Activated T-helper 17 cell treated with anti-CD3 and anti-CD28 coated beads, Interleukin-2, amount 50 U/mL, for 72 hours (primary cell): ENCODE data around the gene LDLRAD4. TPM values are rescaled to one million over a fixed set of nuclear protein-coding genes. Genes with fewer than 3 reads are reported as not detected.
"Not testable (repeated sequence)": the region's sequence is repeated elsewhere in the genome, so short reads cannot be mapped to it uniquely, and the experiment has no call there.

ENCODE experiments used
- ATAC-seq: fragments of 150-1000 bp; cut with Tn5 transposase; replicated peaks from 2 replicates; pipeline ENCODE4 v1.10.0; 2021; ENCODE audit warnings: mild to moderate bottlenecking, moderate library complexity
- H3K27ac Mint-ChIP-seq: one replicate; pipeline ENCODE4 v1.8.0; 2022; ENCODE audit warnings: mixed read lengths
- H3K27me3 Mint-ChIP-seq: one replicate; pipeline ENCODE4 v1.8.0; 2022; ENCODE audit warnings: mixed read lengths
- H3K36me3 Mint-ChIP-seq: one replicate; pipeline ENCODE4 v1.8.0; 2022; ENCODE audit warnings: low read depth, mild to moderate bottlenecking, mixed read lengths
- H3K4me1 Mint-ChIP-seq: one replicate; pipeline ENCODE4 v1.8.0; 2022; ENCODE audit warnings: mixed read lengths
- H3K4me3 Mint-ChIP-seq: one replicate; pipeline ENCODE4 v1.8.0; 2022; ENCODE audit warnings: mild to moderate bottlenecking, mixed read lengths
- H3K9me3 Mint-ChIP-seq: one replicate; pipeline ENCODE4 v1.8.0; 2022; ENCODE audit warnings: mixed read lengths
- total RNA-seq, 2 donors: library from RNA; stranded (reverse); gene quantifications; one replicate each; pipeline ENCODE4 v1.2.3, GENCODE V29; 2022

Gene LDLRAD4
- total RNA-seq, 2 donors from 2014 or later = 52.0 to 54.8 TPM

DNA sequence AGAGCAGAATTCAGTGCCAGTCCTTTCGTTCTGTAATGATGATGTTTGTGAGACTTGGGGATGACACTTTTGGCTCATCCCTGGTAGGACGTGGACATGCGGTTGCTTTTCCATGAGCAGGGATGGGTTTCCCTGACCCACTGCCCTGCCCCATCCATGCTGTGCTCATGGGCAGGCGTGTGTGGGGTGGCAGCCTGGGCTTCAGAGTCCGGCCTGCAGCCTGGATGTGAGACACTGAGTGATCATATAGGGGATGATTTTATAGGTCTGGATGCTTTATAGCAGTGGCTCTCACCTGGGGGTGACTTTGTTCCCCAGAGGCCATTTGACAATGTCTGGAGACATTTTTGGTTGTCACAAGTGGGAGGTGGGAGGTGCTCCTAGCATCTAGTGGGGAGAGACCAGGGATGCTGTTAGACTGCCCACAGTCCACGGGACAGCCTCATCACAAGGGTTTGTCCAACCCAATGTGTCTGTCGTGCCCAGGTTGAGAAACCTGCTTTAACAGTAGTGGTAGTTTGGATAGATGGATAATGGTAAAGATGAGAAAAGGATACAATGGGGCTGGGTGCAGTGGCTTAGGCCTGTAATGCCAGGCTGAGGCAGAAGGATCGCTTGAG is 38.9 kb downstream of the LDLRAD4 start:
- no peak for ATAC-seq
- Mint-ChIP-seq H3K36me3 (no peaks in the 10 kb centered on the region), H3K27me3 (no peaks in the 10 kb centered on the region), H3K9me3 (no peaks in the 10 kb centered on the region), H3K4me1 (peaks cover 18% of the 10 kb centered on the region), H3K4me3 (no peak overlapping the region), H3K27ac (no peak overlapping the region)

DNA sequence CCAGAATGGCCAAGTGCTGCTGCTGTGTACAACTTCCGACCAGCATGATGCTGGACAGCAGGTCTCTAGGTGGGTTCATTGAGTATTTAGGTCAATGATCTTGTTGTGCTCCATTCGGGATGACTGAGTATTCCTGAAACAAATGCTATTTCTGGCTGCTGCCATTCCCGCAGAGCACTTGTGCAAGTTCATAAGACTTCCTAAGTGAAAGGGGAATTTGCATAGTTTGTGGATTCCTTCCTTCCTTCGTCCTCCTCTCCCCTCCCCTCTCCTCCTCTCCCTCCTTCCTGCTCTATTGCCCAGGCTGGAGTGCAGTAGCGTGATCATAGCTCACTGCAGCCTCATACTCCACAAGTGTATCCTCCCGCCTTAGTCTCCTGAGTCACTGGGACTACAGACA is 40.4 kb downstream of the LDLRAD4 start:
- no peaks in the 10 kb centered on the region for H3K27me3 Mint-ChIP-seq
- no peaks in the 10 kb centered on the region for H3K9me3 Mint-ChIP-seq
- H3K36me3 Mint-ChIP-seq = no peaks in the 10 kb centered on the region
- peaks cover 18% of the 10 kb centered on the region for H3K4me1 Mint-ChIP-seq
- no peak for ATAC-seq
- no peak overlapping the region for H3K4me3 Mint-ChIP-seq
- no peak overlapping the region for H3K27ac Mint-ChIP-seq

DNA sequence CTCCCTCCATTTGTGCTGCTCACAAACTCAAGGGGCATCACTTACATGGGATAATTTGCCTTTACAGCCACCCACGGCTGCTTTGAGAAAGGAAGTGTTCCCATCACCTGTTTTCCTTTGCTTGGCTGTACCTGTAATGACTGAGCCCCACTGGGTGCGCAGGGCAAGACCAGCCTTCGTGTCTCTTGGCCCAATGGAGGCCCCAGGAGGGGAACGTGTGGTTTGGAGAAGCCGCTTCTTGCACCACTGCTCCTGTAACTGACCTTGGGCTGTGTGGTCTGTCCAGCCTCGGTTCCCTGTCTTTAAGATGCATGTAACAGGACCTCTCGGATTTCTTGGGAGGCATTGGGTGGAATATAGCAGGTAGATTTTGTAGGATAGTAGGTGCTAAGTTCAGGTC is 41.1 kb downstream of the LDLRAD4 start:
- H3K36me3 Mint-ChIP-seq = no peaks in the 10 kb centered on the region
- H3K27ac Mint-ChIP-seq = no peak overlapping the region

DNA sequence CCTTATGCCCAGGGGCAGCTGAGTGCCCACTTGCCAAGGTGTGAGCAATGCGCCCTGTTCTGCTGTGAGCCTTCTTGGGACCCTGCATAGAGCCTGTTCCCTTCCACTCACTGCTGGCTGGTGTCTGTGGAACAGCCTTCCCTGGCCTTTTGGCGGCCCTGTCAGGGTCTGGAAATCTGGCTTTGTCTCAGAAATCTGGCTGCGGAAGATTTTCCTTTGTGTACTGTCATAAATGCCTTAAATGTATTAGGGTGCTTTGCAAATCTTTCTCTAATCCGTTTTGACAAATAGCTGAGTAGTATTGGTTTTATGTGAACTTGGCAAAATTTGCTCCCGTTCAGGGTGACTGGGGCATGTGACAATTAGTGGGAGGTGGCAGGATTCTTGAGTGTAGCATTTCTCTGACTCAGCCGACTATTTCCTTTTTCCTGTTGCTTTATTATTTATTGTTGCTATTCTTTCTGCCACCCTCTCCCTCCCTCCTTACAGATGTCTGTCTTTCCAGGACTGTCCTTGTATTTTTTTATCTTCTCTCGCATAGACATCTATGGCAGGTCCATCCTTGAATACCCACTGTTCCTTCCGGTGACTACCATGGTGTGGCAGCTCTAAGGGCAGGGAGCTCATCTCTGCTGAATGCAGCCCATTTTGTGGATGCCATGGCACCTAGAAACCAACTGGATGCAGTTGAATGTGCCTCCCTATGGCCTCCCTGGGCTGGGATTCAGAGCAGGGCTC is 41.8 kb downstream of the LDLRAD4 start:
- H3K4me1 Mint-ChIP-seq = peaks cover 24% of the 10 kb centered on the region
- H3K4me3 Mint-ChIP-seq = peak overlapping the region; percentile 30
- H3K9me3 Mint-ChIP-seq = no peaks in the 10 kb centered on the region
- ATAC-seq = peak; percentile 44
- H3K36me3 Mint-ChIP-seq = no peaks in the 10 kb centered on the region
- no peaks in the 10 kb centered on the region for H3K27me3 Mint-ChIP-seq
- H3K27ac Mint-ChIP-seq = peak overlapping the region; percentile 2

More for the DNA sequence above, 41.1 kb downstream of the LDLRAD4 start:
- no peak for ATAC-seq
- H3K4me1 Mint-ChIP-seq = peaks cover 18% of the 10 kb centered on the region
- H3K9me3 Mint-ChIP-seq = no peaks in the 10 kb centered on the region
- peak overlapping the region; percentile 30 for H3K4me3 Mint-ChIP-seq
- H3K27me3 Mint-ChIP-seq = no peaks in the 10 kb centered on the region

DNA sequence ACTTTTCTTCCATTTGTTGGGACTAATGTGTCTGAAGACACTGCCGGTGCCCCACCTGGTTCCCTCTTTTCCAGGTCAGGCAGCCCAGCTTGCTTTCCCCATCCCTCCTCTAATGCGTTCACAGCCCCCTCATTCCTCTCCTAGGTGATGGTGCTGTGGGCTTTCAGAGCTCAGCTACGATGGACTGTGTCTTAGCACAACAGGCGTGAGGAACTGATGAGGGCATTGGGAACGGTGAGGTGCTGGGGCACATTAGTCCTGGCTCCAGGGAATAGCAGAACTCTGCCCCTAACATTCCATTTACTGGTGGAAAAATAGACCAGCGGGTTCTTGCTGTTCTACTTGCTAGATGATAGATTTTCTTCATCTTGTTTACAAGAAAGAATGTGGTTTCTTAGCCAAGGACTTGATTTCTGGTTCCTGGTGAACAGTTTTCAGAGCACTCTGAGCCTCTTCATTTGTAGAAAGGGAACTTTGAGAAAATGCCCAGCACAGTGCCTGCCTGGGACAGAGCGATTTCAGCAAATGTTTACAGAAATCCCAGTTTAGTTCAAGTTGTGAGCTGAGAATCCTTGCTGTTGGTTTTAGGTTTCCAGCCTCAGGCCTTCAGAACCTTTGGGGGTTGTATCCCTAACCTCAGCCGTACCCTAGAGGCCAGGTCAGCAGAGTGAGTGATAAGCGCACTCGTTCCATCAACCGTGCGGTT is 42.5 kb downstream of the LDLRAD4 start:
- H3K4me1 Mint-ChIP-seq = peaks cover 31% of the 10 kb centered on the region
- peak overlapping the region; percentile 2 for H3K27ac Mint-ChIP-seq
- no peaks in the 10 kb centered on the region for H3K9me3 Mint-ChIP-seq
- peak overlapping the region; percentile 30 for H3K4me3 Mint-ChIP-seq
- no peak for ATAC-seq
- no peaks in the 10 kb centered on the region for H3K36me3 Mint-ChIP-seq
- H3K27me3 Mint-ChIP-seq = no peaks in the 10 kb centered on the region

DNA sequence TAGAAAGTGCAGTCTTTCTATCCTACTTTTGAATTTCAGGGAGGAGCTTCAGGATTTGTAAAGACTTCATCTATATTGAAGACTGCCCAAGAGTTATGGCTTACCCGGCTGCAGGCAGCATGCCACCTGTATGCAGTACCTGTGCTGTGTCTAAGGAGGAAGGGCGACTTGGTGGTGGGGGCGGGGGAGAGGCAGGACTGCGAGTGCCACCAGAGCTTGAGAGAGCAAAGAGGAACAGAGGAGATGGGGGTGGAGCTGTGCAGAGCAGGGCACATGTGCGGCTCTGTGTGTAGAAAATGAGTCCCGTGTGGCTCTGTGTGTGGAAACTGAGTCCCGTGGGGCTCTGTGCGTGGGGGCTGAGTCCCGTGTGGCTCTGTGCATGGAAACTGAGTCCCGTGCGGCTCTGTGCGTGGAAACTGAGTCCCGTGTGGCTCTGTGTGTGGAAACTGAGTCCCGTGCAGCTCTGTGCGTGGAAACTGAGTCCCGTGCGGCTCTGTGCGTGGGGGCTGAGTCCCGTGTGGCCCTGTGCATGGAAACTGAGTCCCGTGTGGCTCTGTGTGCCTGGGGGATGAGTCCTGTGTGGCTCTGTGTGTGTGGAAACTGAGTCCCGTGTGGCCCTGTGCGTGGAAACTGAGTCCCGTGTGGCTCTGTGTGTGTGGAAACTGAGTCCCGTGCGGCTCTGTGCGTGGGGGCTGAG is 43.2 kb downstream of the LDLRAD4 start:
- H3K4me1 Mint-ChIP-seq = peaks cover 39% of the 10 kb centered on the region
- H3K9me3 Mint-ChIP-seq = no peaks in the 10 kb centered on the region
- peak overlapping the region; percentile 30 for H3K4me3 Mint-ChIP-seq
- ATAC-seq = no peak
- H3K36me3 Mint-ChIP-seq = no peaks in the 10 kb centered on the region
- H3K27ac Mint-ChIP-seq = peak overlapping the region; percentile 2
- no peaks in the 10 kb centered on the region for H3K27me3 Mint-ChIP-seq

DNA sequence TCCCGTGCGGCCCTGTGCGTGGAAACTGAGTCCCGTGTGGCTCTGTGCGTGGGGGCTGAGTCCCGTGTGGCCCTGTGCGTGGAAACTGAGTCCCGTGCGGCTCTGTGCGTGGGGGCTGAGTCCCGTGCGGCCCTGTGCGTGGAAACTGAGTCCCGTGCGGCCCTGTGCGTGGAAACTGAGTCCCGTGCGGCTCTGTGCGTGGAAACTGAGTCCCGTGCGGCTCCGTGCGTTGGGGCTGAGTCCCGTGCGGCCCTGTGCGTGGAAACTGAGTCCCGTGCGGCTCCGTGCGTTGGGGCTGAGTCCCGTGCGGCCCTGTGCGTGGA is 43.8 kb downstream of the LDLRAD4 start:
- H3K36me3 Mint-ChIP-seq, H3K27me3 Mint-ChIP-seq, H3K4me3 Mint-ChIP-seq, ATAC-seq, H3K27ac Mint-ChIP-seq, H3K9me3 Mint-ChIP-seq: not testable (repeated sequence)
- H3K4me1 Mint-ChIP-seq = peaks cover 44% of the 10 kb centered on the region

DNA sequence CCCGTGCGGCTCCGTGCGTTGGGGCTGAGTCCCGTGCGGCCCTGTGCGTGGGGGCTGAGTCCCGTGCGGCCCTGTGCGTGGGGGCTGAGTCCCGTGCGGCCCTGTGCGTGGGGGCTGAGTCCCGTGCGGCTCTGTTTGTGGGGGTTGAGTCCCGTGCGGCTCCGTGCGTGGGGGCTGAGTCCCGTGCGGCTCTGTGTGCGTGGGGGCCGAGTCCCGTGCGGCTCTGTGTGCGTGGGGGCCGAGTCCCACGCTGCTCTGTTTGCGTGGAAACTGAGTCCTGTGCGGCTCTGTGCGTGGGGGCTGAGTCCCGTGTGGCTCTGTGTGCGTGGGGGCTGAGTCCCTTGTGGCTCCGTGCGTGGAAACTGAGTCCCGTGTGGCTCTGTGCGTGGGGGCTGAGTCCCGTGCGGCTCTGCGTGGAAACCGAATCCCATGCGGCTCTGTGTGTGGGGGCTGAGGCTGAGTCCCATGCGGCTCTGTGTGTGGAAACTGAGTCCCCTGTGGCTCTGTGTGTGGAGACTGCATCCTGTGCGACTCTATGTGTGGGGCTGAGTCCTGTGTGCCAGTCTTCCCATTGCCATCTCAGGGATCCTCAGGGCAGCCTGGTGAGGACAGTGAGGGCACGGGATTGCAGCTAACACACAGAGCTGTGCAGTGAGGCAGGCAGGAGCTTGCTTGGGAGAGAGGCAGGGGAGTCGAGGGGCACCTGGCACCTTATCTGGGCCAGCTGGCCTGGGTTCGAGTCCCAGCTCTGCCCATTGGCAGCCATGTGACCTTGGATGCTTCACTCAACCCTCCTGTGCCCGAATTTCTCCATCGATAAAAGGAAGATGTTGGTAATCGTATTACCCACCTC is 44.5 kb downstream of the LDLRAD4 start:
- H3K9me3 Mint-ChIP-seq = no peaks in the 10 kb centered on the region
- H3K4me1 Mint-ChIP-seq = peaks cover 51% of the 10 kb centered on the region
- H3K27me3 Mint-ChIP-seq = no peaks in the 10 kb centered on the region
- no peaks in the 10 kb centered on the region for H3K36me3 Mint-ChIP-seq
- no peak overlapping the region for H3K4me3 Mint-ChIP-seq
- no peak overlapping the region for H3K27ac Mint-ChIP-seq
- no peak for ATAC-seq

DNA sequence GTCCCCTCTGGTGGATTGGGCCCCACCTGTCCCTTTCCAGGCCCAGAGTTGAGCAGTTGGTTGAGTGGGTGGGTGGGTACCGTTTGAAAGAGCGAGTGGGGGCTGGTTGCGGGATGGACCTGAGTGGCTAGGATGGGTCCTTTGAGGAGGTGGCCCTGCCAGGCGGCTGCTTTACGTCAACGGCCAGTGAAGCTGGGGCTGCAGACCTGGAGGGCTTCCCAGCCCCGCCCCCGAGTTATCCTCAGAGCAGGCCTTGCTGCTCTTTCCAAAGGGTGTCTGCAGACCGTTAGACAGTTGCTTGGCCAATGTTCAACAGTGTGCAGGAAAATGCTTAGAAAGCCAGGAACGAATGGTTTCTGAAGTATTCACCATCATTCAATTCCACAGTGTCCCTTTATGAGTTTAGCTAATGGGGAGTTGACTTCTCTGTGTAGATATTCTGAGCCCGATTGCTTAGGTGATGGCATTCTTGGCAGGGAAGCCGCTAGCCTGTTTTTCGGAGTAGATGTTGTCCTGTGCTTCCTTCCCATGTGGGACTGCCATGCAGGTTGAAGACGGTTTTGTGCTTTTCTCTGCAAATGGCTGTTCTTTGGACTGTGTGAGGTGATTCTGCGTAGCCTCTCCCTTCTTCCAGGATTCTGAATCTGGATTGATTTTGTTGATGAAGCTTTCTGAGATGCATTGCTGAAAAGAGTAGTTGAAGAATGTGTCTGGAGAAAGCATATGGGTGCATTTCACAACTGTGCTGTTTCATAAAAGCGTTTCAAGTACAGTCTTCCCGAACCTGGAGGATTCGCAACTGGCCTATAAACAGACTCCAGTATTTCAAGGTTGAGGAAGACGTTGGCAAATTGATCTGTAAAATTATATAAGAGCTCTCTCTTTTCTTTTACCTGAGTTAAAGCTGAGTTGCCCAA is 45.8 kb downstream of the LDLRAD4 start:
- peak overlapping the region; percentile 95 for H3K27ac Mint-ChIP-seq
- H3K27me3 Mint-ChIP-seq = no peaks in the 10 kb centered on the region
- H3K4me3 Mint-ChIP-seq = peak overlapping the region; percentile 88
- H3K4me1 Mint-ChIP-seq = peaks cover 60% of the 10 kb centered on the region
- ATAC-seq = no peak
- H3K36me3 Mint-ChIP-seq = no peaks in the 10 kb centered on the region
- no peaks in the 10 kb centered on the region for H3K9me3 Mint-ChIP-seq

DNA sequence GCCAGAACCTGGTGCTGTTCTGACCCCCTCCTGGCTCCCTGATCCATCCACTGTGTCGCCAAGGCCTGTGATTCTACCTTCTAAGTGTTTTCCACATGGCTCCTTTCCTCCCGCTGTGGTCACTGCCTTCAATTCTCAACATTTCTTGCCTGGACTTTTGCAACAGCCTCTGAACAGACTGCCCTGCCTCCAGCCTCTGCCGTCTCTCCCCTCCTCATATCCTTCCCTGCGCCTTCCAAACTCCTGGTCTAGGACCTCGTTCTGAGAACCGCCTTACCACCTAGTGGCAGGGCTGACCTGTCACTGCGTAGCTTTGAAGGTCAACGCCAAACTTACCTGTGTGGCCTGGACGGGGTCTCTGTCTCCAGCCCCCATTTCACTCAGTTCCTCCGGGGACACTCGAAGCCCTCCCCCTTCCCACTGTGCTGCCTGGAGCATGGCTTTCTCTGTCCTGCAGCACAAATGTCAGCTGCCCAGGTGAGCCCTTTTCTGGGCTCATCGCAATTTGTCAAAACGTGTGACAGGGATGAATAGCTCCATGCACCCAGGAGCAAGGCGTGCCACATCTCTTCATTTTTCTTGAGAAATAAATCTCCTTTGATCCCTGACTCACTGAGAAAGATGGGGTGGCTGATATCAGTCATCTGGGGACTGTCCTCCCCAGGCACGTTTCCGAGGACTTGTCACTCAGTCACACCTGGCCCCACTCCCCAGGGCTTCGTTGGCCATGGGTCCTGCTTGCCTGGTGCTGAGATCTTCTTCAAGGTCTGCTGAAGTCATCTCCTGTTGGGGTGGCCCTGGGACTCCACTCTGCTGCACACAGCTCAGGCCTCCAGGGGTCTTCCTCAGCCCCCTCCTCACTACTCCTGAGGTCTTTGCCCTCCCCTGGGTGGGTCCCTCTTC is 46.7 kb downstream of the LDLRAD4 start:
- no peaks in the 10 kb centered on the region for H3K27me3 Mint-ChIP-seq
- H3K36me3 Mint-ChIP-seq = no peaks in the 10 kb centered on the region
- H3K4me3 Mint-ChIP-seq = peak overlapping the region; percentile 88
- H3K27ac Mint-ChIP-seq = peak overlapping the region; percentile 95
- H3K9me3 Mint-ChIP-seq = no peaks in the 10 kb centered on the region
- peaks cover 62% of the 10 kb centered on the region for H3K4me1 Mint-ChIP-seq
- ATAC-seq = peak; percentile 68

DNA sequence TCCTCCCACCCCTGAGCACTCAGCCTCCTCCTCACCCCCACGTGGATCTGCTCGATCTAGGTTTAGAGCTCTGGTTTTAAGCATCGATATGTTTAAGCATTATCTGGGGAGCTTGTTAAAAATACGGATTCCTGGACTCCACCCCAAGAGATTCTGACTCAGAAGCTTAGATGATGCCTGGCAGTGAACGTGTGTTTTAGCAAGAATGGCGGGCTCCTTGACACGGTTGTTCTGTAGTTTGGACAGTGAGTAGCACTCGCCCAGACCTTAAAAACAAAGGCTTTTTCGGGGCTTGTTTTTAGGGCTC is 47.3 kb downstream of the LDLRAD4 start:
- peak overlapping the region; percentile 95 for H3K27ac Mint-ChIP-seq
- H3K9me3 Mint-ChIP-seq = no peaks in the 10 kb centered on the region
- H3K4me3 Mint-ChIP-seq = peak overlapping the region; percentile 88
- peaks cover 56% of the 10 kb centered on the region for H3K4me1 Mint-ChIP-seq
- no peaks in the 10 kb centered on the region for H3K36me3 Mint-ChIP-seq
- ATAC-seq = peak; percentile 22
- no peaks in the 10 kb centered on the region for H3K27me3 Mint-ChIP-seq

DNA sequence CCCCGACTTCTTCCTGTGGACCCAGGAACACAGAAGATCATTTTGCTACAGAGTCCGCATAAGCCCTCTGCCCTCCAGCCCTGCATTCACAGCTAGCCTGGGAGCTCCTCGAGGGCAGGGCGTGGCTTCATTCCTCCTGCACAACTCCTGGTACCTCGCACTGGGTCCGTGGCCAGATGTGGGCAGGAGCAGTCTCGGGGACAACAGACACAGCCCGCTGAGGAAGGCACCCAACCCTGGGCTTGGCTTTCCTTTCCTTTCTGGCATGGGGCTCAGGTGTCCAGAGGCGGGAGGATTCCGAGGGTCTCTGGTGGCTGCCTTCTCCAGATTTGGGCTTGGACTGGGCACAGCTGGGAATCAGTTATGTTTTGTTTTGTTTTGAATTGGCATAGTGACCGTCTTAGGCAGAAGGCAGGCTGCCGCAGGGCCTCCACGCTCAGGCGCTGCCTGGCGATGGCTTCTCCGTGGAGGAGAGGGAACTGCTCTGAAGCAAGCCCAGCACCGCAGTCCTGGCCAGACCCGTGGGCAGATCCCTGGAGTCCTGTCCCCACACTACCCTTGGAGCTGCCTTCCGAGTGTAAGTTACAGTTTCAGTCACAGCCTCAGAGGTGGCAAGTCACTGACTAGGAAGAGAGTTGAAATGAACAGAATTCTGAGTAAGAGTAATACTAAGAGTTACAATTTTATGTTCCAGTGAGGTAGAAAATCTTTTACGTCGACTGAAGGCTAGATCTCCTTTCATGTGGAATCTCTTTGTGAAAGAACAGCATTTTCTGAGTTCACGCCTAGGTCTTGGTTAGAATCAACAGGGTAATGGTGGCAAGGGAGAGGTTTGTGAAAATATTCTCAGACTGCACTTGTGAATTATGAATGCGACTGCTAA is 47.9 kb downstream of the LDLRAD4 start:
- H3K36me3 Mint-ChIP-seq = no peaks in the 10 kb centered on the region
- peak; percentile 82 for ATAC-seq
- H3K9me3 Mint-ChIP-seq = no peaks in the 10 kb centered on the region
- no peaks in the 10 kb centered on the region for H3K27me3 Mint-ChIP-seq
- peak overlapping the region; percentile 88 for H3K4me3 Mint-ChIP-seq
- peaks cover 51% of the 10 kb centered on the region for H3K4me1 Mint-ChIP-seq
- H3K27ac Mint-ChIP-seq = peak overlapping the region; percentile 95
